Measurements from ENCODE around the gene BLMH. TPM values are rescaled to one million over a fixed set of nuclear protein-coding genes. Genes with fewer than 3 reads are reported as not detected.

Gene BLMH
- total RNA-seq, 1 experiment from 2014 or later, result 51.2 TPM

DNA sequence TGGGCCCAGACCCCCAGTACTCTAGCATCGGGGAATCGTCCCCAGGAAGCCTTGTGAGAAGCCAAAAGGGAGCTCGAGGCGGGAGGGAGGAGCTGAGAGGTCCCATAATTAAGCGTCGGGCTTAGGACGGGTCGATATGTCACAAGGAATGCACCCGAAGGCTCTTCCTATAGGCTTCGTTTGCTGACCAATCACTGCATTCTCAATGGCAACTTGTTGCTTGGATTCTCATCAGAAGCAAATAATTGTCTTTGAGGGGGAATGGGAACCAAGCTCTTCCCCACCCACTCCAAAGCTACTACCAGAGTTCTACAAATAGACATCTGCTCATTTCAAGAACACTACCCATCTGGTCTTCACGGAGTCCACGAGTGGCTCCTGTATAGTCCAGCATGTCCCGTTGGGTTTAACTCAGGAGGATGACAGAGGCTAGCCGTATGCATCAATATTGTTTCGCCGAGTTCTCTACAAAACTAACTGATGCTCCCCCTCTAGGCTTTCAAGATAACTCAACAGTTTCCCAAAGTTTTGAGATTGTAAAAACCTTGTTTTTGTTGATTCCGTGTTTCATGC lies 628 bp upstream of the BLMH start (continued):
- TF ChIP-seq, protein P1, sequence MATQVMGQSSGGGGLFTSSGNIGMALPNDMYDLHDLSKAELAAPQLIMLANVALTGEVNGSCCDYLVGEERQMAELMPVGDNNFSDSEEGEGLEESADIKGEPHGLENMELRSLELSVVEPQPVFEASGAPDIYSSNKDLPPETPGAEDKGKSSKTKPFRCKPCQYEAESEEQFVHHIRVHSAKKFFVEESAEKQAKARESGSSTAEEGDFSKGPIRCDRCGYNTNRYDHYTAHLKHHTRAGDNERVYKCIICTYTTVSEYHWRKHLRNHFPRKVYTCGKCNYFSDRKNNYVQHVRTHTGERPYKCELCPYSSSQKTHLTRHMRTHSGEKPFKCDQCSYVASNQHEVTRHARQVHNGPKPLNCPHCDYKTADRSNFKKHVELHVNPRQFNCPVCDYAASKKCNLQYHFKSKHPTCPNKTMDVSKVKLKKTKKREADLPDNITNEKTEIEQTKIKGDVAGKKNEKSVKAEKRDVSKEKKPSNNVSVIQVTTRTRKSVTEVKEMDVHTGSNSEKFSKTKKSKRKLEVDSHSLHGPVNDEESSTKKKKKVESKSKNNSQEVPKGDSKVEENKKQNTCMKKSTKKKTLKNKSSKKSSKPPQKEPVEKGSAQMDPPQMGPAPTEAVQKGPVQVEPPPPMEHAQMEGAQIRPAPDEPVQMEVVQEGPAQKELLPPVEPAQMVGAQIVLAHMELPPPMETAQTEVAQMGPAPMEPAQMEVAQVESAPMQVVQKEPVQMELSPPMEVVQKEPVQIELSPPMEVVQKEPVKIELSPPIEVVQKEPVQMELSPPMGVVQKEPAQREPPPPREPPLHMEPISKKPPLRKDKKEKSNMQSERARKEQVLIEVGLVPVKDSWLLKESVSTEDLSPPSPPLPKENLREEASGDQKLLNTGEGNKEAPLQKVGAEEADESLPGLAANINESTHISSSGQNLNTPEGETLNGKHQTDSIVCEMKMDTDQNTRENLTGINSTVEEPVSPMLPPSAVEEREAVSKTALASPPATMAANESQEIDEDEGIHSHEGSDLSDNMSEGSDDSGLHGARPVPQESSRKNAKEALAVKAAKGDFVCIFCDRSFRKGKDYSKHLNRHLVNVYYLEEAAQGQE (IDR thresholded peaks at IDR 0.05; ENCODE audit: low read depth), result no peak
- TF ChIP-seq JUND (IDR thresholded peaks at IDR 0.05) (no peak), SP1 (IDR thresholded peaks at IDR 0.05; ENCODE audit: low read depth) (no peak), SIN3A (IDR thresholded peaks at IDR 0.05; ENCODE audit: low read depth) (no peak), TCF7L2 (IDR thresholded peaks at IDR 0.05; ENCODE audit: borderline replicate concordance, extremely low read depth, insufficient read depth, insufficient read length) (no peak), ZNF274 (IDR thresholded peaks at IDR 0.05; ENCODE audit: low read depth, low read length) (no peak)
- TF ChIP-seq, protein P2, sequence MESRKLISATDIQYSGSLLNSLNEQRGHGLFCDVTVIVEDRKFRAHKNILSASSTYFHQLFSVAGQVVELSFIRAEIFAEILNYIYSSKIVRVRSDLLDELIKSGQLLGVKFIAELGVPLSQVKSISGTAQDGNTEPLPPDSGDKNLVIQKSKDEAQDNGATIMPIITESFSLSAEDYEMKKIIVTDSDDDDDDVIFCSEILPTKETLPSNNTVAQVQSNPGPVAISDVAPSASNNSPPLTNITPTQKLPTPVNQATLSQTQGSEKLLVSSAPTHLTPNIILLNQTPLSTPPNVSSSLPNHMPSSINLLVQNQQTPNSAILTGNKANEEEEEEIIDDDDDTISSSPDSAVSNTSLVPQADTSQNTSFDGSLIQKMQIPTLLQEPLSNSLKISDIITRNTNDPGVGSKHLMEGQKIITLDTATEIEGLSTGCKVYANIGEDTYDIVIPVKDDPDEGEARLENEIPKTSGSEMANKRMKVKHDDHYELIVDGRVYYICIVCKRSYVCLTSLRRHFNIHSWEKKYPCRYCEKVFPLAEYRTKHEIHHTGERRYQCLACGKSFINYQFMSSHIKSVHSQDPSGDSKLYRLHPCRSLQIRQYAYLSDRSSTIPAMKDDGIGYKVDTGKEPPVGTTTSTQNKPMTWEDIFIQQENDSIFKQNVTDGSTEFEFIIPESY (IDR thresholded peaks at IDR 0.05; ENCODE audit: extremely low read depth, insufficient replicate concordance, low read length), result no peak
